ENCODE results near the gene RPS29. TPM values are rescaled to one million over a fixed set of nuclear protein-coding genes. Genes with fewer than 3 reads are reported as not detected.

RPS29 gene
- total and polyA plus RNA-seq, 10 of the 15 experiments (the other 5 are each of a cell fraction or from before 2014, with no cell fraction given) = 2,685 to 10,815 (median 4,359) TPM

- TF ChIP-seq BCLAF1 (IDR thresholded peaks at IDR 0.05) (no peak), STAT3 (IDR thresholded peaks at IDR 0.05; ENCODE audit: low read depth, low read length) (no peak), CUX1 (IDR thresholded peaks at IDR 0.05; ENCODE audit: insufficient replicate concordance, low read depth, low read length) (no peak), E2F4 (IDR thresholded peaks at IDR 0.05; ENCODE audit: low read depth, low read length) (no peak), HCFC1 (IDR thresholded peaks at IDR 0.05; ENCODE audit: low read length) (no peak), SREBF2 (IDR thresholded peaks at IDR 0.05; ENCODE audit: low read length) (no peak), RFX5 (IDR thresholded peaks at IDR 0.05; ENCODE audit: low read depth, low read length) (no peak), MTA3 (IDR thresholded peaks at IDR 0.05; ENCODE audit: borderline replicate concordance, low read length) (no peak), PKNOX1 (IDR thresholded peaks at IDR 0.05) (no peak), RELB (IDR thresholded peaks at IDR 0.05; ENCODE audit: low read depth) (no peak), ZNF622 (IDR thresholded peaks at IDR 0.05) (no peak), ZNF687 (IDR thresholded peaks at IDR 0.05) (peak; percentile 47; the same call in 1 of the 2 replicates)
These were observed 48.6 kb upstream of the RPS29 start, which contains the start of gene DNAAF2 (continued) for GRCh38 chr14:49634547-49635334.

Data from GM12878 (cell line).